IPS-15b (cell line): ENCODE results near the gene CLNS1A.

Experiments used
- H3K27me3 ChIP-seq: one replicate; pipeline ENCODE4 v1.6.1; 2013; ENCODE audit warnings: low read length; ENCODE audit not compliant: control insufficient read depth, insufficient read depth
- H3K36me3 ChIP-seq: one replicate; pipeline ENCODE4 v1.6.1; 2013; ENCODE audit warnings: low read length; ENCODE audit not compliant: control insufficient read depth, insufficient read depth
- H3K4me1 ChIP-seq: one replicate; pipeline ENCODE4 v1.6.1; 2013; ENCODE audit warnings: mild to moderate bottlenecking, low read length; ENCODE audit not compliant: control insufficient read depth, insufficient read depth
- H3K4me3 ChIP-seq: one replicate; pipeline ENCODE4 v1.5.1; 2013; ENCODE audit warnings: low read depth, low read length
- H3K9ac ChIP-seq: one replicate; pipeline ENCODE4 v1.6.1; 2013; ENCODE audit warnings: low read depth, mild to moderate bottlenecking, low read length
- H3K9me3 ChIP-seq: one replicate; pipeline ENCODE4 v1.6.1; 2013; ENCODE audit warnings: mild to moderate bottlenecking, low read length; ENCODE audit not compliant: control insufficient read depth, insufficient read depth

Gene CLNS1A, protein sequence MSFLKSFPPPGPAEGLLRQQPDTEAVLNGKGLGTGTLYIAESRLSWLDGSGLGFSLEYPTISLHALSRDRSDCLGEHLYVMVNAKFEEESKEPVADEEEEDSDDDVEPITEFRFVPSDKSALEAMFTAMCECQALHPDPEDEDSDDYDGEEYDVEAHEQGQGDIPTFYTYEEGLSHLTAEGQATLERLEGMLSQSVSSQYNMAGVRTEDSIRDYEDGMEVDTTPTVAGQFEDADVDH

GRCh38 chr11:77637345-77638165 is at the start of gene CLNS1A:
CLNS1A (minus strand) TSS chr11:77637794; CDS start chr11:77637714, 80 bp downstream.
- peak within 1 kb of the TSS; percentile 92 for H3K9ac ChIP-seq
- no peaks in the 10 kb centered on the region for H3K27me3 ChIP-seq
- peaks cover 7% of the 10 kb centered on the region for H3K36me3 ChIP-seq
- H3K4me3 ChIP-seq = peak within 1 kb of the TSS; percentile 95
- H3K9me3 ChIP-seq = no peaks in the 10 kb centered on the region
- H3K4me1 ChIP-seq = no peaks in the 10 kb centered on the region

DNA sequence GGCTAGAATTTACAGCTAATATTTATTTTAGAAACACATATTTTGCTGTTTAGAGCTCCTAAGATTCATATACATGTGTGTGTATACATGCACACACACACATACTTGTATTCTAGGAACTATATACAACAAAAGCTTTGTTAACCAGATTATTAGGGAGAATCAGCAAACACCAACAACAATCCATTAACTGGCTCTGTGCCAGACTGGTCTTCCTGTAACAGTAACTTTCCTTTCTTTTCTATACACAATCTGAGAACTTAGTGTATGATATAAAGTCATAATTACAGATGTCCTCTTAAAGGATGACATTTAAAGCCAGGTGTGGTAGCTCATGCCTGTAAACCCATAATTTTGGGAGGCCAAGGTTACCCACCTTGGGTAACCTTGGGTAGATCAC is 49.5 kb upstream of the CLNS1A start:
- no peak overlapping the region for H3K4me3 ChIP-seq
- H3K27me3 ChIP-seq = no peaks in the 10 kb centered on the region
- no peaks in the 10 kb centered on the region for H3K9me3 ChIP-seq
- no peak overlapping the region for H3K9ac ChIP-seq
- H3K4me1 ChIP-seq = no peaks in the 10 kb centered on the region
- H3K36me3 ChIP-seq = peaks cover 7% of the 10 kb centered on the region

DNA sequence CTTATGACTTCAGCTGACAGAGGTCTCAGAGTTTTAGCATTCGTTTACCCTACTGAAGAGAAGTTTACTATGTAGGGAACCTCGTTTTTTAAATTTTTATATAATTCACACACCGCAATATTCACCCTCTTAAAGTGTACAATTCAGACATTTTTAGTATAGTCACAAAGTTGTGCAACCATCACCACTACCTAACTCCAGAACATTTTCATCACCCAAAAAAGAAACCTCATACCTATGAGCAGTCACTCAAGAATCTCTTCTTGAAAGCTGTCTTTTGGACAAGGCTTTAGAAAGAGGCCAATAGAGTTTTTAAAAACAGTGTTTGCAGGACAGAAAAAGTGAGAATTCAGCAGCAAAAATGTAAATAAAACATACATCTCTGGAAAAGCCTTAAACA is 39.5 kb upstream of the CLNS1A start:
- Histone ChIP-seq H3K36me3 (peaks cover 41% of the 10 kb centered on the region), H3K9me3 (no peaks in the 10 kb centered on the region), H3K9ac (no peak overlapping the region), H3K4me1 (no peaks in the 10 kb centered on the region), H3K27me3 (no peaks in the 10 kb centered on the region), H3K4me3 (no peak overlapping the region)

GRCh38 chr11:77672264-77672663 is 34.7 kb upstream of the CLNS1A start:
- Histone ChIP-seq H3K9ac (no peak overlapping the region), H3K9me3 (no peaks in the 10 kb centered on the region), H3K36me3 (peaks cover 51% of the 10 kb centered on the region), H3K4me1 (no peaks in the 10 kb centered on the region), H3K27me3 (no peaks in the 10 kb centered on the region), H3K4me3 (no peak overlapping the region)

- peaks cover 43% of the 10 kb centered on the region for H3K36me3 ChIP-seq
Observed at GRCh38 chr11:77669848-77670511, 32.4 kb upstream of the CLNS1A start.

GRCh38 chr11:77668760-77669159 is 31.2 kb upstream of the CLNS1A start:
- H3K9ac ChIP-seq = no peak overlapping the region
- H3K36me3 ChIP-seq = peaks cover 39% of the 10 kb centered on the region
- no peaks in the 10 kb centered on the region for H3K9me3 ChIP-seq
- no peaks in the 10 kb centered on the region for H3K4me1 ChIP-seq
- no peaks in the 10 kb centered on the region for H3K27me3 ChIP-seq
- no peak overlapping the region for H3K4me3 ChIP-seq

More at GRCh38 chr11:77669848-77670511, 32.4 kb upstream of the CLNS1A start:
- H3K9ac ChIP-seq = no peak overlapping the region
- H3K27me3 ChIP-seq = no peaks in the 10 kb centered on the region
- H3K4me1 ChIP-seq = no peaks in the 10 kb centered on the region
- no peaks in the 10 kb centered on the region for H3K9me3 ChIP-seq
- no peak overlapping the region for H3K4me3 ChIP-seq

DNA sequence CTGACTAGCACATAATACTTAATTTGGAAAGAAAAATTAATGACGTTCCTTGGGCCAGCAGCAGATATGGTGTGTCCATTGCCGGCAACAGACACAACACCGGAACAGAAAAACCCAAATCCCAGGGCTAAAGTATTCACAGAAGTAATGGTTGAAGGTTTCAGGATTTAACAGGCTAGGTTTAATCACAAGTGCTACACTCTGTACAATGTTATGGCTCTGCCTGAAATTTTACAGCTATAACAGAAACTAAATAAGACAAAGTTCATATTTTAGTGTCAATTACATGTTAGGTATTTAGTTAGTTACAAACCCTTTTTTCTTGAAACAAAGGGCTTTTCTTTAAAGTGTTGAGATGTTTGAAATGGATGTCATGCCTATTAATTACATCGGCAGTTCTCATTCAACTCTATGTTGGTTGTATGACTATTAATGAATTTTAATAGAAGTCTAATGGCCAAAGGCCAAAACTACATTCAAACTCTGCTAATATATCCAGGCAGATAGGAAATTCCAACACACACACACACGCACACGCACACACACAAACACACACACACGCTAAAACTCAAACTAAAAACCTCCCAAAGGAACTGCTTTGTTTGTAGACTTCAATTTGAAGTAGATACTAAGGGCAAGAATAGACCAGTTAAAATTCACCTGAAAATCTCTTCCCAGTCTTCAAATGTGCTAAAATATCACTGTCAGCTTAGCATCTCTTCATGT is 27.8 kb upstream of the CLNS1A start:
- H3K4me3 ChIP-seq = no peak overlapping the region
- H3K9ac ChIP-seq = no peak overlapping the region
- peaks cover 17% of the 10 kb centered on the region for H3K36me3 ChIP-seq
- no peaks in the 10 kb centered on the region for H3K27me3 ChIP-seq
- H3K9me3 ChIP-seq = no peaks in the 10 kb centered on the region
- H3K4me1 ChIP-seq = no peaks in the 10 kb centered on the region

DNA sequence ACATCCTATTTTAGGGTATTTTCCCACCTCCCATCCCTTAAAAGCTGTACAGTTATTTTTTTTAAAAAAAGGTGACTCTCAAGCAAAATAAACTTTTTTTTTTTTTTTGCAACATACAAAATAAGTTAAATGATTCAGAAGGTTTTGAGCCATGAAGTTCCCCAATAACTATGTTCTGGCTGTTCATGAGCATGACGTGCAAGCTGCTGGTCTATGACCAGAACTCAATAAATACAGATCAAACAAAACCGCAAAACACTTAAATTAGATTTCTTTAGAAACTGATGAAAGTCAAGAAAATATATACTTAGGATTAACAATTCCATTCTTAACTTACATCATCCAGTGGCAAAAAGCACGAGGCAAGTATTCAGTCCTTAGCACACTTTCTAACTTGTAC is 24.1 kb upstream of the CLNS1A start:
- H3K9me3 ChIP-seq = no peaks in the 10 kb centered on the region
- no peak overlapping the region for H3K9ac ChIP-seq
- no peak overlapping the region for H3K4me3 ChIP-seq
- peaks cover 1% of the 10 kb centered on the region for H3K36me3 ChIP-seq
- no peaks in the 10 kb centered on the region for H3K27me3 ChIP-seq
- no peaks in the 10 kb centered on the region for H3K4me1 ChIP-seq

DNA sequence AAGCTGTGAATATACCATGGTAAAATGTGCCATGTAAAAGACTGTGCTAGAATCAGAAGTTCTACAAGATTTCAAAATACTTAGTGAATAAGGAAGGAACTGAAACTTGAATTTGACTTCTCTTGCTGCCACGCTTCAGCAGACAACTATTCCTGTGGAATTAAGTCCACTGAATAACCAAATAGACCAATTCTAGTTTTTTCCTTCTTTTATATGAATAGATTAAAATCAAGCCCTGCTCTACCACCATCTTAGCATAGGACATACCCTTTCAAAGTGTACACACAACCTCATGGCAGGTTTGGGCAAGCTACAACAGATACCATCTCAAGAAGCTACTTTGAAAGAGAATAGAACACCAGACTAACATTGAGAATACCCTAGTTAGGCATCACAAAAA is 23.4 kb upstream of the CLNS1A start:
- peaks cover 2% of the 10 kb centered on the region for H3K4me1 ChIP-seq
- no peaks in the 10 kb centered on the region for H3K9me3 ChIP-seq
- no peaks in the 10 kb centered on the region for H3K27me3 ChIP-seq
- H3K4me3 ChIP-seq = no peak overlapping the region
- H3K9ac ChIP-seq = no peak overlapping the region
- H3K36me3 ChIP-seq = no peaks in the 10 kb centered on the region

DNA sequence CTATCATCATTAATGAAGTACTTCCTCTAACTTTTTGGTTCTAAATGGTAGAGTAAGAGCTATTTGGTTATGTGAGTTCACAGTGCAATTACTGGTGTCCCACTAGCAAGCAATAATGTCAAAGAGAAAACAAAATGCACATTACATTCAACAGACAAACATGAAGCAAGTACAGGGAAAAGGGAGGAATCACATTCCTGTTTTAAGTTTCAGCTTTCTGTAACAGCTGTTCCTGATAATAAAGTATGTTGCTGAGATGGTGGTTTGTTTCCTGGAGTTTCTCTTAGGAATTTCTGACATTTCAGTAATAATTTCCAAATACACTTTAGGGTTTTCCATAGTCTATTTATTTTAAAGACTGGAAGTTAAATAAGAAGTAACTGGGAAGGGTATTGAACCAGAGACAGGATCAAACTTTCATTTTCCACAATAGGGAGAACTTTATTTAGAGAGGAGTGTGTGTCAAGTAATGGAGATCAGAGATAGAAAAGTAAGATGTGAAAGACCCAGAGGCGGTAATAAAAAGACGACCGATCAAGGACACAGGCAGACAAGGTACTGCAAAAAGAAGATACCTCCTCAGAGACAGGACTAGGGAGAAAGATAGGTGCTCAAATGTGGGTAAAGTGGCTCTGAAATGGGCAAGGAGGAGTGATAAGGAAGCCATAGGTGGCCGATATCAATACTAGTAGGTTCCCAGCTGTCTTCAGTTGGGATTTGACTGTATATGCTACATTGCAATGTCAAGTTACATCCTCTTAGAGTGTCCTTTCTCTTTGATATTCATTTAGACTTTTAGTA is 20.8 kb upstream of the CLNS1A start:
- Histone ChIP-seq H3K9ac (no peak overlapping the region), H3K4me3 (no peak overlapping the region), H3K9me3 (no peaks in the 10 kb centered on the region), H3K4me1 (peaks cover 2% of the 10 kb centered on the region), H3K36me3 (no peaks in the 10 kb centered on the region), H3K27me3 (no peaks in the 10 kb centered on the region)

DNA sequence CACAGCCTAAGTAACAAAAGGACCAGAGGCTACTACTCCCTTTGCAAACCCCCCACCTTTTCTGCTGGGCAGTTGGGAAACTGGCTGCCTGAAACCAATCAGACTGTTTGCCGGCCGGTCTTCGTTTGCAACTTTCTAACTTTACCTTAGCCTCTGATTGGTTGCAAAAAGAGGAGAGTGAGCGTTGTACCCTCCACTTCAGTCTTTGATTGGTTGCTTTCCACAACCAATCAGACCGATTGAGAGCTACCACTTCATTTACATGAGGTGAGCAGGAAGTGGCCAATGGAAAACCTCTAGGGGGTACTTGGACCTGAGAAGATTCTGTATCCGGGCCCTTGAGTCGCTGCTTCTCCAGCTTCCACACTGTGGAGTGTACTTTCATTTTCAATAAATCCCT is 18.8 kb upstream of the CLNS1A start:
- Histone ChIP-seq H3K36me3 (no peaks in the 10 kb centered on the region), H3K9me3 (no peaks in the 10 kb centered on the region), H3K9ac (no peak overlapping the region), H3K27me3 (no peaks in the 10 kb centered on the region), H3K4me3 (no peak overlapping the region), H3K4me1 (peaks cover 2% of the 10 kb centered on the region)
